Uterus (tissue), 4 donors: ENCODE data around the gene LRRC4B. TPM values are rescaled to one million over a fixed set of nuclear protein-coding genes. Genes with fewer than 3 reads are reported as not detected.
A peak's percentile ranks its signal among the peaks of the same experiment; 100 is the strongest.

Experiments
- DNase-seq, 2 donors: peaks; one replicate each; pipeline ENCODE4 v3.0.0-alpha.2; 2019 to 2020
- H3K27ac ChIP-seq, 2 donors: fragments of 200-600 bp; sonication (generic); 1 replicate in 1 of 2; 2 replicates in 1 of 2; pipeline ENCODE4 v1.5.1; 2016 to 2018
- H3K27me3 ChIP-seq, 2 donors: fragments of 200-600 bp; sonication (generic); one replicate each; pipeline ENCODE4 v1.5.1; 2018 to 2019; ENCODE audit warnings: control low read depth in 1 of 2
- H3K36me3 ChIP-seq, 2 donors: fragments of 200-600 bp; sonication (generic); one replicate each; pipeline ENCODE4 v1.5.1; 2019; ENCODE audit warnings: control low read depth in 1 of 2
- H3K4me1 ChIP-seq, 2 donors: fragments of 200-600 bp; sonication (generic); one replicate each; pipeline ENCODE4 v1.5.1; 2018 to 2019; ENCODE audit warnings: control low read depth in 1 of 2
- H3K4me3 ChIP-seq, 2 donors: fragments of 200-600 bp; sonication (generic); 1 replicate in 1 of 2; 2 replicates in 1 of 2; pipeline ENCODE4 v1.5.1; 2018 to 2019; ENCODE audit warnings: mild to moderate bottlenecking in 1 of 2
- H3K9me3 ChIP-seq, 2 donors: fragments of 200-600 bp; sonication (generic); one replicate each; pipeline ENCODE4 v1.5.1; 2019; ENCODE audit warnings: control low read depth in 1 of 2
- CTCF ChIP-seq, 4 experiments: fragments of 200-600 bp in 2 of 4; fragments of 450-650 bp in 2 of 4; sonication (generic) in 2 of 4; IDR thresholded peaks; one replicate each; pipeline ENCODE4 v1.5.1; 2016 to 2019; ENCODE audit warnings: antibody characterized with exemption in 4 of 4, mild to moderate bottlenecking in 2 of 4, moderate library complexity in 1 of 4
- POLR2A ChIP-seq, 2 donors: fragments of 450-650 bp; IDR thresholded peaks; one replicate each; pipeline ENCODE4 v1.6.1; 2016; ENCODE audit warnings: antibody characterized with exemption in 2 of 2, mild to moderate bottlenecking in 1 of 2, moderate library complexity in 1 of 2
- intact Hi-C: fragments of 100-400 bp; cut with DNase I; formaldehyde crosslinking; loops from one replicate; pipeline ENCODE4 v1.15.1; 2023; ENCODE audit warnings: low total_unique reads
- total RNA-seq, 4 donors: library from RNA; depleted of rRNA in 3 of 4; stranded (reverse); fragments of >200 nt in 3 of 4; gene quantifications; one replicate each; pipeline versions ENCODE4 v1.1.0 to v1.2.4, GENCODE V29; 2014 to 2023
- donor health status: DM: yes; HTN: yes; CAD: no.

LRRC4B gene
- total RNA-seq, 4 donors from 2014 or later: 2.4 to 38.0 (median 13.2) TPM

- no peaks in the 10 kb centered on the region for H3K36me3 ChIP-seq
- H3K4me3 ChIP-seq: peak within 1 kb of the TSS; percentile 59 to 97
- H3K9me3 ChIP-seq: no peaks in the 10 kb centered on the region
- peak; percentile 97 to 99 for DNase-seq
- H3K27me3 ChIP-seq: no peaks in the 10 kb centered on the region
- TF ChIP-seq CTCF (IDR thresholded peaks at IDR 0.05) (peak in 1 of 4 experiments; percentile 44), POLR2A (IDR thresholded peaks at IDR 0.05) (peak; percentile 34 to 55)
- peaks cover 0 to 7% of the 10 kb centered on the region in 2 donors for H3K4me1 ChIP-seq
- peak within 1 kb of the TSS; percentile 85 to 88 for H3K27ac ChIP-seq
- intact Hi-C loops: no loop called here
These were observed 57.0 kb downstream of the LRRC4B start, which contains the start of gene JOSD2 for GRCh38 chr19:50511069-50511822. Gene JOSD2, minus strand, starts transcription at chr19:50511191. Its CDS starts 760 bp downstream, at chr19:50510431.

- no peaks in the 10 kb centered on the region for H3K27me3 ChIP-seq
- no peak for DNase-seq
- peak overlapping the region; percentile 85 to 88 for H3K27ac ChIP-seq
- no peaks in the 10 kb centered on the region for H3K36me3 ChIP-seq
- peaks cover 0 to 7% of the 10 kb centered on the region in 2 donors for H3K4me1 ChIP-seq
- intact Hi-C loops: no loop called here
- peak overlapping the region; percentile 59 to 97 for H3K4me3 ChIP-seq
- TF ChIP-seq CTCF (IDR thresholded peaks at IDR 0.05) (no peak), POLR2A (IDR thresholded peaks at IDR 0.05) (no peak)
- H3K9me3 ChIP-seq: no peaks in the 10 kb centered on the region
These were observed 57.6 kb downstream of the LRRC4B start for GRCh38 chr19:50510700-50511068.

- peaks cover 0 to 7% of the 10 kb centered on the region in 2 donors for H3K4me1 ChIP-seq
- intact Hi-C loops: no loop called here
- H3K9me3 ChIP-seq: no peaks in the 10 kb centered on the region
- peak overlapping the region; percentile 85 to 88 for H3K27ac ChIP-seq
- TF ChIP-seq CTCF (IDR thresholded peaks at IDR 0.05) (no peak), POLR2A (IDR thresholded peaks at IDR 0.05) (no peak)
- no peaks in the 10 kb centered on the region for H3K36me3 ChIP-seq
- peak overlapping the region; percentile 59 to 97 for H3K4me3 ChIP-seq
- no peak for DNase-seq
- no peaks in the 10 kb centered on the region for H3K27me3 ChIP-seq
These were observed 58.0 kb downstream of the LRRC4B start for GRCh38 chr19:50510121-50510670.

GRCh38 chr19:50509366-50509765 is 58.9 kb downstream of the LRRC4B start:
- Histone ChIP-seq H3K4me3 (no peak overlapping the region), H3K9me3 (no peaks in the 10 kb centered on the region), H3K36me3 (no peaks in the 10 kb centered on the region), H3K27ac (no peak overlapping the region), H3K27me3 (no peaks in the 10 kb centered on the region), H3K4me1 (peaks cover 0 to 7% of the 10 kb centered on the region in 2 donors)
- TF ChIP-seq POLR2A (IDR thresholded peaks at IDR 0.05) (no peak), CTCF (IDR thresholded peaks at IDR 0.05) (no peak)
- intact Hi-C loops: no loop called here
- no peak for DNase-seq

- no peak for TF ChIP-seq CTCF (IDR thresholded peaks at IDR 0.05)
- TF ChIP-seq POLR2A (IDR thresholded peaks at IDR 0.05): no peak
- Histone ChIP-seq H3K27me3 (no peaks in the 10 kb centered on the region), H3K4me3 (no peak overlapping the region), H3K36me3 (no peaks in the 10 kb centered on the region), H3K9me3 (no peaks in the 10 kb centered on the region), H3K27ac (no peak overlapping the region), H3K4me1 (peaks cover 0 to 7% of the 10 kb centered on the region in 2 donors)
- intact Hi-C loops: no loop called here
- DNase-seq: no peak
These were observed 59.4 kb downstream of the LRRC4B start for GRCh38 chr19:50508843-50509190.
